IPS-NIHi7 (cell line): Measurements from ENCODE around the gene KIAA1328.
"Not testable (repeated sequence)": the region's sequence is repeated elsewhere in the genome, so short reads cannot be mapped to it uniquely, and the experiment has no call there.

Experiments
- DNase-seq: peaks from one replicate; pipeline ENCODE4 v3.0.0; 2012; ENCODE audit warnings: mixed read lengths; ENCODE audit errors: extremely low spot score

The KIAA1328 gene

GRCh38 chr18:36825526-36825925 is 3.4 kb upstream of the KIAA1328 start:
- DNase-seq = no peak

- DNase-seq = no peak
These were observed 2.4 kb upstream of the KIAA1328 start for GRCh38 chr18:36826556-36826955.

- peak; percentile 39 for DNase-seq
These were observed 734 bp upstream of the KIAA1328 start for GRCh38 chr18:36828157-36828629.

GRCh38 chr18:36829362-36830157 is 633 bp downstream of the KIAA1328 start:
- no peak for DNase-seq

GRCh38 chr18:36830158-36830495 is 1.2 kb downstream of the KIAA1328 start:
- no peak for DNase-seq

GRCh38 chr18:36831139-36831538 is 2.2 kb downstream of the KIAA1328 start:
- no peak for DNase-seq

GRCh38 chr18:36833120-36833519 is 4.2 kb downstream of the KIAA1328 start:
- no peak for DNase-seq

GRCh38 chr18:36835927-36836326 is 7.0 kb downstream of the KIAA1328 start:
- DNase-seq = no peak

GRCh38 chr18:36839835-36840234 is 10.9 kb downstream of the KIAA1328 start:
- DNase-seq = no peak

GRCh38 chr18:36843199-36843598 is 14.3 kb downstream of the KIAA1328 start:
- no peak for DNase-seq

GRCh38 chr18:36843784-36844183 is 14.9 kb downstream of the KIAA1328 start:
- DNase-seq = no peak

GRCh38 chr18:36848609-36849008 is 19.7 kb downstream of the KIAA1328 start:
- no peak for DNase-seq

- DNase-seq = no peak
These were observed 20.5 kb downstream of the KIAA1328 start for GRCh38 chr18:36849288-36850006.

GRCh38 chr18:36850527-36851201 is 21.7 kb downstream of the KIAA1328 start:
- no peak for DNase-seq

GRCh38 chr18:36851202-36851590 is 22.3 kb downstream of the KIAA1328 start:
- no peak for DNase-seq

- DNase-seq = no peak
These were observed 27.9 kb downstream of the KIAA1328 start for GRCh38 chr18:36856815-36857214.

GRCh38 chr18:36862182-36862581 is 33.3 kb downstream of the KIAA1328 start:
- DNase-seq = no peak

- no peak for DNase-seq
These were observed 38.1 kb downstream of the KIAA1328 start for GRCh38 chr18:36867056-36867455.

GRCh38 chr18:36871801-36872200 is 42.9 kb downstream of the KIAA1328 start:
- no peak for DNase-seq

- no peak for DNase-seq
These were observed 43.4 kb downstream of the KIAA1328 start for GRCh38 chr18:36872329-36872728.

GRCh38 chr18:36873826-36874225 is 44.9 kb downstream of the KIAA1328 start:
- DNase-seq = not testable (repeated sequence)

- not testable (repeated sequence) for DNase-seq
These were observed 50.9 kb downstream of the KIAA1328 start for GRCh38 chr18:36879796-36880195.

GRCh38 chr18:36885981-36886380 is 57.1 kb downstream of the KIAA1328 start:
- DNase-seq = no peak
